Thymus (tissue), 11 donors: ENCODE results near the gene BFSP1. TPM values are rescaled to one million over a fixed set of nuclear protein-coding genes. Genes with fewer than 3 reads are reported as not detected.

Source experiments
- DNase-seq, 9 donors: peaks; one replicate each; pipeline ENCODE4 v3.0.0-alpha.2; 2013; ENCODE audit warnings: low spot score in 9 of 9, low read depth in 6 of 9, missing footprints in 1 of 9
- H3K27ac ChIP-seq, 2 donors: one replicate each; pipeline ENCODE4 v1.5.1; 2013; ENCODE audit warnings: control low read depth in 1 of 2, low read depth in 1 of 2, low read length in 1 of 2, mild to moderate bottlenecking in 1 of 2, moderate library complexity in 1 of 2
- H3K27me3 ChIP-seq, 2 donors: one replicate each; pipeline ENCODE4 v1.5.1; 2013; ENCODE audit warnings: low read length in 1 of 2; ENCODE audit not compliant: control insufficient read depth in 2 of 2, insufficient read depth in 1 of 2
- H3K36me3 ChIP-seq, 2 donors: one replicate each; pipeline ENCODE4 v1.5.1; 2013; ENCODE audit warnings: low read length in 1 of 2, mild to moderate bottlenecking in 1 of 2, moderate library complexity in 1 of 2; ENCODE audit not compliant: control insufficient read depth in 2 of 2, insufficient read depth in 2 of 2
- H3K4me1 ChIP-seq, 2 donors: one replicate each; pipeline ENCODE4 v1.5.1; 2013; ENCODE audit warnings: low read length in 2 of 2; ENCODE audit not compliant: control insufficient read depth in 2 of 2, insufficient read depth in 2 of 2
- H3K4me3 ChIP-seq, 2 donors: one replicate each; pipeline ENCODE4 v1.5.1; 2013; ENCODE audit warnings: low read length in 2 of 2, control low read depth in 1 of 2, mild to moderate bottlenecking in 1 of 2
- H3K9me3 ChIP-seq, 2 donors: one replicate each; pipeline ENCODE4 v1.5.1; 2013; ENCODE audit warnings: low read length in 1 of 2, mild to moderate bottlenecking in 1 of 2; ENCODE audit not compliant: control insufficient read depth in 2 of 2, insufficient read depth in 1 of 2
- WGBS: extraction: QIAGEN DNeasy Blood & Tissue Kit; methylation state at CpG from one replicate; pipeline ENCODE4 v1.1.7; 2013; 5-methylcytosine and 5-hydroxymethylcytosine counted together
- polyA plus RNA-seq: library from polyadenylated mRNA; stranded (reverse); fragments of 200-250 nt; gene quantifications from one replicate; pipeline ENCODE4 v1.2.3, GENCODE V29; 2013
- total RNA-seq: library from RNA; stranded (reverse); fragments of 120-200 nt; gene quantifications from one replicate; pipeline ENCODE4 v1.2.4, GENCODE V29; 2013
- donor health status: healthy.

BFSP1 gene
- total and polyA plus RNA-seq, 2 donors, result 0.27 to 0.57 TPM

- no peak overlapping the region for H3K4me3 ChIP-seq
- H3K27me3 ChIP-seq, result peaks cover 0 to 3% of the 10 kb centered on the region in 2 donors
- H3K4me1 ChIP-seq, result no peaks in the 10 kb centered on the region
- no peaks in the 10 kb centered on the region for H3K9me3 ChIP-seq
- WGBS, result 92% methylated on average over 5 of the region's 5 CpGs
- no peak for DNase-seq
- no peak overlapping the region for H3K27ac ChIP-seq
- H3K36me3 ChIP-seq, result no peaks in the 10 kb centered on the region
Measured at GRCh38 chr20:17543531-17544131, 12.5 kb upstream of the BFSP1 start.

GRCh38 chr20:17542993-17543412, 11.8 kb upstream of the BFSP1 start:
- no peaks in the 10 kb centered on the region for H3K9me3 ChIP-seq
- no peaks in the 10 kb centered on the region for H3K4me1 ChIP-seq
- H3K27me3 ChIP-seq, result peaks cover 0 to 3% of the 10 kb centered on the region in 2 donors
- 90% methylated on average over 4 of the region's 4 CpGs for WGBS
- no peak overlapping the region for H3K27ac ChIP-seq
- DNase-seq, result no peak
- H3K4me3 ChIP-seq, result no peak overlapping the region
- H3K36me3 ChIP-seq, result no peaks in the 10 kb centered on the region

GRCh38 chr20:17542481-17542880, 11.3 kb upstream of the BFSP1 start:
- Histone ChIP-seq H3K27ac (no peak overlapping the region), H3K4me3 (no peak overlapping the region), H3K27me3 (peaks cover 0 to 3% of the 10 kb centered on the region in 2 donors), H3K4me1 (no peaks in the 10 kb centered on the region), H3K9me3 (no peaks in the 10 kb centered on the region), H3K36me3 (no peaks in the 10 kb centered on the region)
- WGBS, result 97% methylated on average over 1 of the region's 1 CpG
- DNase-seq, result no peak

GRCh38 chr20:17541996-17542395, 10.8 kb upstream of the BFSP1 start:
- 95% methylated on average over 5 of the region's 5 CpGs for WGBS

GRCh38 chr20:17541596-17541995, 10.4 kb upstream of the BFSP1 start:
- WGBS, result over 99% methylated on average over 3 of the region's 3 CpGs
- Histone ChIP-seq H3K4me1 (peaks cover 0 to 3% of the 10 kb centered on the region in 2 donors), H3K36me3 (no peaks in the 10 kb centered on the region), H3K9me3 (no peaks in the 10 kb centered on the region), H3K27ac (no peak overlapping the region), H3K4me3 (no peak overlapping the region), H3K27me3 (peaks cover 0 to 5% of the 10 kb centered on the region in 2 donors)
- DNase-seq, result no peak

More at GRCh38 chr20:17541996-17542395, 10.8 kb upstream of the BFSP1 start:
- Histone ChIP-seq H3K36me3 (no peaks in the 10 kb centered on the region), H3K4me3 (no peak overlapping the region), H3K27me3 (peaks cover 0 to 5% of the 10 kb centered on the region in 2 donors), H3K9me3 (no peaks in the 10 kb centered on the region), H3K27ac (no peak overlapping the region), H3K4me1 (peaks cover 0 to 2% of the 10 kb centered on the region in 2 donors)
- no peak for DNase-seq

- DNase-seq, result peak in 1 of 9 donors; percentile 20
- Histone ChIP-seq H3K4me3 (no peak overlapping the region), H3K27me3 (peaks cover 0 to 2% of the 10 kb centered on the region in 2 donors), H3K4me1 (peaks cover 0 to 3% of the 10 kb centered on the region in 2 donors), H3K9me3 (no peaks in the 10 kb centered on the region), H3K36me3 (no peaks in the 10 kb centered on the region), H3K27ac (no peak overlapping the region)
- WGBS, result 73% methylated on average over 7 of the region's 7 CpGs
Measured at GRCh38 chr20:17538517-17539170, 7.5 kb upstream of the BFSP1 start.

GRCh38 chr20:17537959-17538358, 6.8 kb upstream of the BFSP1 start:
- H3K9me3 ChIP-seq, result no peaks in the 10 kb centered on the region
- H3K4me1 ChIP-seq, result peaks cover 2 to 8% of the 10 kb centered on the region in 2 donors
- peaks cover 0 to 2% of the 10 kb centered on the region in 2 donors for H3K27me3 ChIP-seq
- no peak overlapping the region for H3K27ac ChIP-seq
- H3K36me3 ChIP-seq, result no peaks in the 10 kb centered on the region
- no peak overlapping the region for H3K4me3 ChIP-seq
- 94% methylated on average over 3 of the region's 3 CpGs for WGBS
- DNase-seq, result no peak

GRCh38 chr20:17536944-17537444, 5.8 kb upstream of the BFSP1 start:
- peaks cover 0 to 2% of the 10 kb centered on the region in 2 donors for H3K27me3 ChIP-seq
- H3K36me3 ChIP-seq, result no peaks in the 10 kb centered on the region
- peak; percentile 54 to 88 (median 68) for DNase-seq
- H3K9me3 ChIP-seq, result no peaks in the 10 kb centered on the region
- no peak overlapping the region for H3K27ac ChIP-seq
- H3K4me3 ChIP-seq, result no peak overlapping the region
- H3K4me1 ChIP-seq, result peaks cover 2 to 8% of the 10 kb centered on the region in 2 donors
- 40% methylated on average over 6 of the region's 6 CpGs for WGBS

- no peaks in the 10 kb centered on the region for H3K36me3 ChIP-seq
- peaks cover 13 to 14% of the 10 kb centered on the region in 2 donors for H3K27me3 ChIP-seq
- H3K4me1 ChIP-seq, result peaks cover 6 to 12% of the 10 kb centered on the region in 2 donors
- H3K27ac ChIP-seq, result no peak overlapping the region
- peaks cover 0 to 1% of the 10 kb centered on the region in 2 donors for H3K9me3 ChIP-seq
- no peak overlapping the region for H3K4me3 ChIP-seq
- DNase-seq, result peak in 1 of 9 donors; percentile 8
- 98% methylated on average over 3 of the region's 3 CpGs for WGBS
Measured at GRCh38 chr20:17534077-17534476, 2.9 kb upstream of the BFSP1 start.
